HL-60 (cell line): Measurements from ENCODE around the gene GCKR.

ENCODE experiments used
- CTCF ChIP-seq: IDR thresholded peaks from one replicate; pipeline ENCODE4 v1.5.1; 2011; ENCODE audit warnings: low read length, control low read depth, inconsistent platforms; ENCODE audit not compliant: insufficient read depth
- GABPA ChIP-seq: IDR thresholded peaks from 2 replicates; pipeline ENCODE4 v1.6.1; 2012; ENCODE audit warnings: low read depth
- POLR2AphosphoS5 ChIP-seq: IDR thresholded peaks from 2 replicates; pipeline ENCODE4 v1.6.1; 2012; ENCODE audit warnings: low read depth

- no peak for TF ChIP-seq CTCF
- TF ChIP-seq POLR2AphosphoS5: no peak
- no peak for TF ChIP-seq GABPA
Measured at GRCh38 chr2:27552941-27553340, 56.3 kb downstream of the GCKR start.
